HG03342 (cell line): ENCODE results near the gene EDDM3A.
"Not testable (repeated sequence)": the region's sequence is repeated elsewhere in the genome, so short reads cannot be mapped to it uniquely, and the experiment has no call there.

Experiments used
- ATAC-seq: cut with Tn5 transposase; IDR thresholded peaks from one replicate; pipeline ENCODE4 v1.9.1; 2021; ENCODE audit warnings: mild to moderate bottlenecking, moderate library complexity; ENCODE audit not compliant: unreplicated experiment

Gene EDDM3A

DNA sequence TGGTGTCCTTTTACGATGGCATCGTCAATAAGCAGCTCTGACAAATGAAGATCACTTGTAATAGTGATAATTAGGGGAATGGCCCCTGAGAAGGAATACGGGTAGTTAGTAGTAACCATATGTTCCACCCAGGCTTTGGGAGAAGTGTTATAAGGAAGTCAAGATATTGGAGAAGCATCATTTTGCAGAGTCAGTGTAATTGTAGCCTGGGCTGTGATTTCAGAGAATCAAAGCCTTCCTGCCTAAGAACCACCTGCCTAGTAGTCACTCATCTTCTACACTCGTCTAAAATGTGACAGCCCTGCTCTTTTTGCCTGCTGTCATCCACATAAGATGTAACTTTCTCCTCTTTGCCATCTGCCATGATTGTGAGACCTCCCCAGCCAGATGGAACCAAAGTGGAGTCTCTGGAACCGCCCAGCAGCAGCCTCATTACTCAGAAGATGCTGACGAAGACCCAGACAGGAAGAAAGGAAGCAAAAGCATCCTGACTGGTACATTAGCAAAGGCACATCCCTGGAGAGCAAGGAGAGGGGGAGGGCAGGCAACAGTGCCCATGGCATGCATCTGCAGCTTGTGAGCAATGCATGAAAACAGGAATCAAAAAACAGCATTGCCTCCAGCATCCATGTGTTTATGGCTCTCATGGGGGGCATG lies 12.6 kb upstream of the EDDM3A start:
- no peak for ATAC-seq

DNA sequence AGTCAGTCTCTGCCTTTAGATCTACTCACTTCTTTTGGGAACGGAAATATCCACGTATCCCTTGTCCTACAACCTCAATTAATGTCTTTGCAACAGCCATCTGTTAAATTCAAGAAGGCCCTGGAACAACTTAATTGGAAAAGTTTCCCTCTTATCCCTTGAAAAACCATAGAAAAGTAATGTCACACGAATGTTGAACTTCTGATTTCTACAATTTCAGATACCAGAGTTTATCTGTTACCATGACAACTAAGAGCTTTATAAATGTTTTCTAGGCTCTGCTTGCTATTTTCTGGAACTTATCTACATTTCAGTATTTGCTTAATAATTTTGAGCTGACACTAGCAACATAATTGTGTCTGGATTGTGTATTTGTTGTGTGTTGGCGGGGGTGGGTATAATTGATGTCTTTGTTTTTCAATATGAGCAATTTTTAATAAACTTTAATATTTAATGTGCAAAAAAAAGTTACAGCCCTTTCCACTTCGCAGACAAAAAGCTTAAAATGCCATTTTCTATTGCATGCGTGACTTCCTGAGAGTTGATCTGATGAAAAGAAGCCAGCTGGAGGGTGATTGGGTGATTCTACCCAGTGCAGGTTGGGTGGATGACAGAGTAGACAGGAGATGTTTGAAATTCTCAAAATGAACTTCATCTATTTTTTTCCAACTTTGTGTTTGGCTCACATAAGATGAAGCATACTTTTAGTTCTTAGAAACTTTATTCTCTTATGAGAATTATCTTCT lies 11.8 kb upstream of the EDDM3A start:
- no peak for ATAC-seq

DNA sequence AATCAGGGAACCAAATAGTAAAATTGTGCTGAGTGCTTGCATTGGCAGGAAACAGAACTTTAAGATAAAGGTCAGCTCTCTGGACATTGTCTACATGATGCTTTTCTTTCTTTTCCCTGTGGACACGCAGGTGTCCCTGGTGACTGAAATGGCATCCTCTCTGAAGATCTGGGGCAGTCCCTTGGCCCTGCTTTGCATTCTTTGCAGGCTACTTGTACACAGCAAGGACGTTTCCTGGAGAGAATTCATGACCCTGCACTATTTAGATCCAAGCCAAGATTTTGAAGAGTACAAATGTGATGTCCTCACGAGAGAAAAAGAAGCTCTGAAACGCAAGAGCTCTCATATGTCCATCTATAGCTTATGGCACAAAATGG lies 11.3 kb upstream of the EDDM3A start:
- no peak for ATAC-seq

DNA sequence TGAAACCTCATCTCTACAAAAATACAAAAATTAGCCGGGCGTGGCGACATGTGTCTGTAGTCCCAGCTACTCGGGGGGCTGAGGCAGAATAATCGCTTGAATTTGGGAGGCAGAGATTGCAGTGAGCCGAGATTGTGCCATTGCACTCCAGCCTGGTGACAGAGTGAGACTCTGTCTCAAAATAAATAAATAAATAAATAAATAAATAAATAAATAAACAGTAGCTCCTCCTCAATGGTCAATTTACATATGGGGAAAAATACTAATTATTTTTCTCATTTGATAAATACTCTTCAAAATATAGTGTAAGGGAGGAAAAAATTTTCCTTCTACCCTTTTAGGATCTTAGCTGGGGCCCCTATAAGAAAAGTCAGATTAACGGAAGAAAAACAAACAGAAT lies 7.4 kb upstream of the EDDM3A start:
- not testable (repeated sequence) for ATAC-seq

DNA sequence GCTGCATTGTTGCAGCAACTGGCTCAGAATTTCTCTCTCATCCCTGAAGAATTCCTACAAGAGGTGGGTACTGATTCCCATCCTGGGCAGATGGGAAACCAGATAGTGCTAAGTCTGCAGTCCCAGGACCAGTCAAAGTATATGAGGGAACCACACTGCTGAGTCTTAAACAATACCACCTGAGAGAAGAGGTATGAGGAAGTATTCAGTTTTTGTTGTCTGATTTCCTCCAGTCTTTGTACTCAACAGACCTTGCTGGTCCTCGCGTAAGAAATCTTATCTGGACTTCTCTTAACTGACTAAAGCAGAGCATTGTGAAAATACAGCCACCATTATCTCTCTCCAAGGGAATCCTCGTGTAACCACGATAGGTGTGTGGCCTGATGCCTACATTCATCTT lies 3.6 kb upstream of the EDDM3A start:
- no peak for ATAC-seq

DNA sequence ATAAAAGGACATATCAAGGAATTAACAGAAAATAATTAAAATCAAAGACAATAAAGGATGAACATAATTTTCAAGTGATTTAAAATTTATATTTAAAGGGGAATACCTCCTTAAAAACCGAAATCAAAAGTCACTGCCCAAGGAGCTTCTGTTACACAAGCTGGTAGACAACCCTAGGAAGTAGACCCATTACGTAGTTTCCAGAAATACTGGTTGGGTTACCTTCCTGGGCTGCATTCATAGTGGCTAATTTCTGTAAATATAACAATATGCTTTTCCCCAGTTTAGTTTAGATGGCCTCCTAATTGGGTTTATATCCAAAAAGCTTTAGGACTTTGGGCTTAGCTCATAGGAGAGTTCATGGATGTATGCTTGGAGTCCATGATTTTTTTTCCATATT lies 2.1 kb upstream of the EDDM3A start:
- ATAC-seq, result no peak

DNA sequence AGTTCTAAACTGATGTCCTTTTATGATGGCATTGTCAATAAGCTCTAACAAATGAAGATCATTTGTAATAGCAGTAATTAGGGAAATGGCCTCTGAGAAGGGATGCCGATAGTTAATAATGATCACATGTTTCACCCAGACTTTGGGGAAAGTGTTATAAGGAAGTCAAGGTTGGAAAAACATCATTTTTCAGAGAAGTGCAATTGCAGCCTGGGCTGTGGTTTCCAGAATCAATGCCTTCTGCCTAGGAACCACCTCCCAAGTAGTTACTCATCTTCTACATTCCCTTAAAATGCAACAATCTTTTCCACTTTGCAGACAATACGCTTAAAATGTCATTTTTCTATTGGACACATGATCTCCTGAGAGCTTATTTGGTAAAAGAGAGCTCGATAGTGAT lies 879 bp downstream of the EDDM3A start:
- ATAC-seq, result no peak

DNA sequence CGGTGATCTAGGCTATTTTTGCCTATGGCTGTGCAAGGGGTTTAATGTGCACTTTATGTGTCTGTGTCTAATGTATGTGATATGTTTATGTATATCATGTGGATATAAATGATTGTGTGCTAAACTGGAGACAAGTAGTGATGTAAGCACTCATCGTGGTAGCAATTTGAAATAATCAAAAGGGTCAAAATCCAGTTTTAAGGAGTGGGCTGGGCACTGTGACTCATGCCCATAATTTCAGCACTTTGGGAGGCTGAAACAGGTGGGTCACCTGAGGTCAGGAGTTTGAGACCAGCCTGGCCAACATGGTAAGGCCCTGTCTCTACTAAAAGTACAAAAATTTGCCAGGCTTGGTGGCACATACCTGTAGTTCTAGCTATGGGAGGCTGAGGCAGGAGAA lies 2.8 kb downstream of the EDDM3A start:
- no peak for ATAC-seq

DNA sequence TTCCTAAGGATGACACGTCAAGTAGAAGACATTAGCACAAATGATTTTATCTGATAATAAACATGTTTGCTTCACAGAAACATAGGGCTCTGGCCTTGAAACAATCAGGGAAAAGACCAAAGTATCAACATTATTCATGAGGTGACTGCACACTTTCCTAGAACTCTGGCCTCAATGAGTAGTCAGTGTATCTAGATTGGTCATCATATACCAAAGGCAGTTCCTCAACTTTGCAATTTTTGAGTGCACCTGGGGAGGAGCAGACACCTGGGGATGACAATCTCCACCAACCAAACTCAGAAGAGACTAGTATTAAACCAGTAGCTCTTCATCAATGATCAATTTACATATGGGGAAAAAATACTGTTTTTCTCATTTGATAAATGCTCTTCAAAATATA lies 4.5 kb downstream of the EDDM3A start:
- ATAC-seq, result no peak

DNA sequence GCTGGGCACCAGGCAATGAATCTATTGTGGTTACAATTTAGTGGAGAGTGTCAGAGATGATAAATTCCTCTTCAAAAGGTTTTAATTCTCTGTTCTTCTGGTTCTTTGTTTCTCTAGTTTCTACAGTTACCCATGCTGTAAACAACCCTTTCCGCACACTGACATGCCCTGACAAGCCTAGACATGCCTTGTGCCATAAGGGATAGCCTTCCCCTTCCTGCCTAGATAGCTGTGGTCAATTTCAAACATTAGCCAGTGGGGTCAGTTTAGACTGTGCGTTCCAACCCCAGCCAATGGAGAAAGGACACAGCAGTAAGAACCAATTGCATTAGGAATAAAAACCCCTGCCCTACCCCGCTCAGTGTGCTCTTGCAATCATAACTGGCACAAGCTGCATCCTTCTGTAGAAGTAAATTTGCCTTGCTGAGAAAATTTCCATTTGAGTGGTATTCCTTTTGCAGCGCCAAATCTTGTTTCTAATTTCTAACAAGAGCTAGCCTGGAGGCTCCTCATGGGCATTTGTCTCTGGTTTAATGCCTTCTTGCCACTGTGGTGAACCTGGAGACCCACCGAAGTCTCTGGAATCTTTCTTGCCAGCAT lies 6.4 kb downstream of the EDDM3A start:
- no peak for ATAC-seq

DNA sequence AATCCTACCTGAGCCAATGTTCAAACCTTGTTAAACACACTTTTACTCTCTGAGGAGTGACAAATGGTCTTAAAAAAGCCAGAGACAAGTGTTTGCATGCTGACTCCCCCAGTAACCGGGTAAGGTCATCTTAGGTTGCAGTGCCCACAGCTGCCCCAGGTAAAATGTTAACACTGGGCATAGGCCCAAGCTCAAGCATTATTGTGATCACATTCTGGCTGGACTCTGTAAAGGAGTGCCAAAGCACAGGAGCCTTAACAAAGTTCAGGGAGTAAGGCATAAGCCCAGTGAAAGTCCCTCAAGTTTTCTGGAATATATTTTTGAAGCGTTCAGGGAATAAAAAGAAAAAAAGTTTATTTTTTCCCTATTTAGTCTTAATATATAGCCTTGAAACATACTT lies 8.6 kb downstream of the EDDM3A start:
- ATAC-seq, result no peak

DNA sequence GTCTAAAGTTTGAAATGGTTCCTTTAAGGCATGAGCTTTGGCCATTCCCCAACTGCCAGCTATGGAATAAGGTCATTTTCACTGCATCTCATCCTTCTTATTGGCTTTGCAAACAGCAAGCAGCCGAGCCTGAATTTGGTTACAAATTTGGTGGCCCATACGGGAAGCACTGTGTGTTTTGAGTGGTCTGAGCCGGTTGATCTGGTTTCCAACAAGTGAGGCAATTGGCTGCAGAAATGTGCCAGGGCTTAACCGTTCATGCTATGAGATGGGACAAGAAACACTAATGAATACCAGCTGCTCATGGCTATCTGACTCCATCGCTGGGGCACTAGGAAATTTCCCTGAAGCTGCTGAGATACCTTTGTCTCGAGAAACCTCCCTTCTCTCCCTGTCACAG lies 9.3 kb downstream of the EDDM3A start:
- no peak for ATAC-seq

DNA sequence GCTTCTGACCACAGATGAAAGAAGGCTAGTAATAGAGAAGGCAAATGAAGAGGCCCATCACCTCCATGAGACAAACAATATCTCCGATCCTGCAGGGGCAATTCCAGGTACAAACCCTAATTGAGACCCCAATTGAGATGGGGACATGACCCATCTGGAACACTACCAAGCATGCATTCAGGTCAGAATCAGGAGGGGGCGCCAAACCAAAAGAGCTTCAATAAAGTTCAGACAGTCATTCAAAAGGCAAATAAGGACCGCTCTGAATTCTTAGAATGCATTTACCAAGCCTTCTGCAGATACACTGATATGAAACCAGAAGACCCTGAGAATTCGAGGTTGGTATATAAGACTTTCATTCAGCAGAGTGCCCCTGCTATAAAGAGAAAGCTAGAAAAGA lies 12.3 kb downstream of the EDDM3A start:
- no peak for ATAC-seq

DNA sequence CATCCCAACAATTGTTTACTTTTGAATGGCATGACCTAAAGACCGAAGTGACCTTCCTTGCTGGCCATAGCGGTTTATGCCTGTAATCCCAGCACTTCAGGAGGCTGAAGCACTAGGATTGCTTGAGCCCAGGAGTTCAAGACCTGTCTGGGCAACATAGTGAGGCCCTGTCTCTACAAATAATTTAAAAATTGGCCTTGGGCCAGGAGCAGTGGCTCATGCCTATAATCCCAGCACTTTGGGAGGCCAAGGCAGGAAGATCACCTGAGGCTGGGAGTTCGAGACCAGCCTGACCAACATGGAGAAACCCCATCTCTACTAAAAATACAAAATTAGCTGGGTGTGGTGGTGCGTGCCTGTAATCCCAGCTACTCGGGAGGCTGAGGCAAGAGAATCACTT lies 13.8 kb downstream of the EDDM3A start:
- not testable (repeated sequence) for ATAC-seq

DNA sequence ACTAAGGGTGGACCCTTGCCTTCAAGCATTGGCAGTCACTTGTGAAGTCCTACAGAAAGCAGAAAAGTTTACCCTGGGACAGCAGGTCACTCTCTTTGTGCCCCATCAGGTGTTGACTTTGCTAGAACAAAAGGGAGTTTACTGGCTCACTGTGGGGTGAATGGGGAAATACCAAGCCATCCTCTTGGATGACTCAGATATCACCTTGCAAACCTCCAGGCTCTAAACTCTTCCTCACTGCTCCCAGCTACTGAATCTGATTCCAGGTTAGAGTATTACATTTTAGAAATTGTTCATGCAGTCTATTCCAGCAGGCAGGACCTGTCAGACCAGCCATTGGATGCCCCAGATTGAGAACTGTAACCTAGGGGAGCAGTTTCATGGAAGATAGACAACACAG lies 15.3 kb downstream of the EDDM3A start:
- ATAC-seq, result no peak

DNA sequence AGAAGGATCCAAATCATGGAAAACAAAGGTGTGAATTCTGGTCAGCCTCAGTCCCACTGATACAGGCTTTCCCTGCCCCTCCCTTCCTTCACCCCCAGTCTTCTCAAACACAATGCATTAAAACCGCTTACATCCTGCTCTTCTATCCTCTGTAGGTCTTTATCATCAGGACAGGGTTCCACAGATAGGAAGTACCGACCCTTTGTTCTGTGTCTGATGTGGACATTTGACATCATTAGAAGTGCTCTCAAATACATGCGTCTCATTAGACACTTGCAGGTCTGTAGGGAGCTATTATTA lies 22.9 kb downstream of the EDDM3A start:
- no peak for ATAC-seq

DNA sequence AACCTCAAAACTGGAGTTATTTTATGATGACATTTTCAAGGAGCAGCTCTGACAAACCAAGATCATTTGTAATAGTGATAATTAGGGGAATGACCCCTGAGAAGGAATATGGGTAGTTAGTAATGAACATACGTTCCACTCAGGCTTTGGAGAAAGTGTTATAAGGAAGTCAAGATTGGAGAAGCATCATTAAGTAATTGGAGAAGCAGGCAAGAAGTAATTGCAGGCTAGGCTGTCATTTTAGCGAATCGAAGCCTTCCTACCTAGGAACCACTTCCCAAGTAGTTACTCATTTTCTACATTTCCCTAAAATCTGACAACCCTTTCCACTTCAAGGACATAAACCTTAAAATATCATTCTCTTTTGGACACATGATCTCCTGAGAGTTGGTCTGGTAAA lies 23.7 kb downstream of the EDDM3A start:
- ATAC-seq, result no peak

DNA sequence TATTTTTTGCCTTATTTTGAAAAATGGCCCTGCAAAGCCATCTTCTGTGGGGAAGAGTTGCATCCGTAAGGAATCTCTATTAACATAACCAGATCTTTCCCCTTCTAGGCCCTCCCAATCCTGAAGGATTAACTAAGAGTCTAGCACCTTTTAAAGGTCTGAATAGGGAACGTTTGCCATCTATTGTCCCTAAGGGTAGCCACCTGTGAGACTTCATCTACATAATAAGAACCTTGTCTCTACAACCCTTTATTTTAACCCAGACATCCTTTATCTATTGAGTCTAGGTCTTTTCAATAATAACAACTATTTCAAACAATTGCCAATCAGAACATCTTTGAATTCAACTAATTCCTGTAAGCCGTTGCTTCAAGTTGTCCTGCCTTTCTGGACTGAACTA lies 27.0 kb downstream of the EDDM3A start:
- ATAC-seq, result no peak

DNA sequence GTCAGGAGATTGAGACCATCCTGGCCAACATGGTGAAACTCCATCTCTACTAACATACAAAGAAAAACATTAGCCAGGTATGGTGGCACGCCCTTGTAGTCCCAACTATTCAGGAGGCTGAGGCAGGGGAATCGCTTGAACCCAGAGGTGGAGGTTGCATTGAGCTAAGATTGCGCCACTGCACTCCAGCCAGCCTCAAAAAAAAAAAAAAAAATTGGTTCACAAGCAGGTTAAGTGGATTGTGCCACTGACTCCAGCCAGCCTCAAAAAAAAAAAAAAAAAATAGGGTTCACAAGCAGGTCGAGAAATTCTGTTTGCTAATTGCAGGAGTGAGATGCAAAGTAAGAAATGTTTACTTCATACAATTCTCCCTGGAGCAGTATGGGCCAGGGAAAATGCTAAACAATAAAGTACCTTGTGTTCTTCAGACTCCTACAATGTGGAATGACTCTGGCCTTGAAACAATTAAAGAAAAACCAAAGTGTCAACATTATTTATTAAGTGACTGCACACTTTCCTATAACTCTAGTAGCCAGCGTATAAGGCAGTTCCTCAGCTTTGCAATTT lies 28.7 kb downstream of the EDDM3A start:
- no peak for ATAC-seq

DNA sequence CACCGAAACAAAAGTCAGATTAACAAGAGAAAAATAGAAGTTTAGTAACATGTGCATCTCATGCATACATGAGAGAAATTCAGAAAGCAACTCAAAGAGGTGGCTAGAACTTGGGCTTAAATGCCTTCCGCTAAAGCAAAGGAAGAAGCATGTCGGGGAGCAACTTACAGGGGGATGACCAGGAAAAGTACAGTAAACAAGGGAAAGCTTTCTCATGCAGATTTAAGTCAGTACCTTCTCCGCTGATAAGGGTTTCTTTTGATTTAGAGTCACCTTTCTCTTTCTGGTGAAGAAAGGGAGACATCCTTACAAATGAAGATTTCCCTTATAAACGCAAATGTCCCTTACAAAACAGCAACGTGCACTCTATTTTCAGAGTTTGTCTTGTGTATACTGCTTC lies 29.4 kb downstream of the EDDM3A start:
- no peak for ATAC-seq

DNA sequence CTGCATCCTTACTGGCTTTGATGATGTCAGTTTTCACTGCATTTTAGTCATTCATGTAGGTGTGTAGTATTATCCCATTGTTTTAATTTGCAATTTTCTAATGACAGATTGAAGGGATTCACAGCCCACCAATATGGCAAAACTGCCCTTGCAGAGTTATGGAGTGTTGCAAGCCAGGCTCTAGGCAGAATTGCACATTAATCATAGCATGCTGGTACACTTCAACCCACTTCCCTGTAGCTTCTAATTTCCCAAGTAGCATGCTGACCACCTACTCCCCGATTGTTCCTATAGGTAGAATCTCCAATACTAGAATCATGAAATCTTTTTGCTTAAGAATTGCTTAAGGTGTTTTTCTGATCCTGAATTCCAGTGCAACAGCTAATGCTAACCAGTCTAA lies 30.2 kb downstream of the EDDM3A start:
- no peak for ATAC-seq

DNA sequence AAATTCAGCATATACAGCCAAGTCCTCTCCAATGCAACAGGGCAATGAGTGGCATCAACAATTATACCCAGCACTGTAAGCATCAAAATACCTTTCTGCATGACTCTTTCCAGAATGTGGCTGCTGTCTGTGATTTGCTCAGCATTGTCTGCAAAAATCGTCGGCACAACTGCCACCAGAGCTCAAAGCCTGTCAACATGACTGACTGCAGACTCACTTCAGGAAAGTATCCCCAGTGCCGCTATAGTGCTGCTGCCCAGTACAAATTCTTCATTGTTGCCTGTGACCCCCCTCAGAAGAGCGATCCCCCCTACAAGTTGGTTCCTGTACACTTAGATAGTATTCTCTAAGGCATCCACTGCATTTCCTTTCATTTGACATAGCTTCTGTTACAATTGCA lies 36.1 kb downstream of the EDDM3A start:
- ATAC-seq, result no peak
